IMR-90 (cell line): ENCODE measurements around the gene ACBD7. TPM values are rescaled to one million over a fixed set of nuclear protein-coding genes. Genes with fewer than 3 reads are reported as not detected.

Source experiments
- ATAC-seq: fragments of 200-7000 bp; cut with Tn5 transposase; 2 replicates; pipeline ENCODE4 v1.9.1; 2020; ENCODE audit warnings: low read depth, mild to moderate bottlenecking, moderate library complexity
- BruUV-seq: library from RNA; stranded (reverse); fragments of 400-500 nt; replicated peaks from 2 replicates; lab custom pipeline; 2021; lab: Mats Ljungman, UMichigan
- CTCF ChIA-PET: fragments of 300-600 bp; formaldehyde crosslinking; extraction: SDS; loops from one replicate; lab custom pipeline; 2021; ENCODE audit warnings: antibody characterized with exemption; lab: Yijun Ruan, JAX
- POLR2A ChIA-PET: fragments of 300-600 bp; sonication (Branson Sonifier 250); formaldehyde crosslinking; loops from one replicate; lab custom pipeline; 2022; ENCODE audit warnings: antibody characterized with exemption; ENCODE audit not compliant: unreplicated experiment; lab: Charles Lee
- DNase-seq: peaks from one replicate; pipeline ENCODE4 v3.0.0; 2013
- H2AFZ ChIP-seq: replicated peaks from 2 replicates; pipeline ENCODE3; 2013; ENCODE audit warnings: low read length, mild to moderate bottlenecking; ENCODE audit not compliant: poor library complexity
- H2AK5ac ChIP-seq: 2 replicates; pipeline ENCODE4 v1.6.1; 2013; ENCODE audit warnings: low read depth, low read length, inconsistent platforms
- H2AK9ac ChIP-seq: replicated peaks from 2 replicates; pipeline ENCODE3; 2013; ENCODE audit warnings: mild to moderate bottlenecking, low read depth, low read length, moderate library complexity; ENCODE audit not compliant: poor library complexity
- H2BK120ac ChIP-seq: 2 replicates; pipeline ENCODE4 v1.6.1; 2013; ENCODE audit warnings: low read depth, low read length, inconsistent platforms
- H2BK15ac ChIP-seq: 3 replicates; pipeline ENCODE4 v1.6.1; 2013; ENCODE audit warnings: low read depth, low read length, inconsistent platforms
- H2BK20ac ChIP-seq: 2 replicates; pipeline ENCODE4 v1.6.1; 2013; ENCODE audit warnings: low read depth, mild to moderate bottlenecking, inconsistent platforms, low read length, moderate library complexity
- H2BK5ac ChIP-seq: 2 replicates; pipeline ENCODE4 v1.6.1; 2013; ENCODE audit warnings: mild to moderate bottlenecking, low read depth, low read length, inconsistent platforms; ENCODE audit not compliant: poor library complexity, severe bottlenecking
- H3K14ac ChIP-seq: replicated peaks from 2 replicates; pipeline ENCODE4 v1.6.1; 2013; ENCODE audit warnings: low read depth, low read length, inconsistent platforms
- H3K18ac ChIP-seq: 2 replicates; pipeline ENCODE4 v1.6.1; 2013; ENCODE audit warnings: low read depth, low read length, control low read depth
- H3K23ac ChIP-seq: 2 replicates; pipeline ENCODE4 v1.6.1; 2013; ENCODE audit warnings: low read depth, low read length, inconsistent platforms
- H3K27ac ChIP-seq: 2 replicates; pipeline ENCODE4 v1.5.1; 2013; ENCODE audit warnings: mild to moderate bottlenecking, control low read depth, low read length; ENCODE audit not compliant: insufficient read depth
- H3K27me3 ChIP-seq: 2 replicates; pipeline ENCODE4 v1.6.1; 2013; ENCODE audit warnings: low read length; ENCODE audit not compliant: control insufficient read depth, insufficient read depth
- H3K36me3 ChIP-seq: 2 replicates; pipeline ENCODE4 v1.6.1; 2013; ENCODE audit warnings: low read length, mixed read lengths; ENCODE audit not compliant: control insufficient read depth, insufficient read depth
- H3K4ac ChIP-seq: 2 replicates; pipeline ENCODE4 v1.6.1; 2013; ENCODE audit warnings: low read depth, low read length, inconsistent platforms
- H3K4me1 ChIP-seq: 2 replicates; pipeline ENCODE4 v1.6.1; 2013; ENCODE audit warnings: low read length, mixed read lengths; ENCODE audit not compliant: control insufficient read depth, insufficient read depth
- H3K4me2 ChIP-seq: 2 replicates; pipeline ENCODE4 v1.6.1; 2013; ENCODE audit warnings: low read depth, mild to moderate bottlenecking, control low read depth, low read length, moderate library complexity
- H3K4me3 ChIP-seq: 2 replicates; pipeline ENCODE4 v1.5.1; 2013; ENCODE audit warnings: low read depth, mild to moderate bottlenecking, control low read depth, low read length, moderate library complexity; ENCODE audit not compliant: insufficient read depth
- H3K56ac ChIP-seq: 2 replicates; pipeline ENCODE4 v1.6.1; 2013; ENCODE audit warnings: low read length, inconsistent platforms; ENCODE audit not compliant: insufficient read depth; ENCODE audit errors: extremely low read depth
- H3K79me1 ChIP-seq, 2 experiments: 2 replicates each; pipeline ENCODE4 v1.6.1; 2013; ENCODE audit warnings: low read length in 2 of 2, inconsistent platforms in 1 of 2, low read depth in 1 of 2
- H3K9ac ChIP-seq: 2 replicates; pipeline ENCODE4 v1.6.1; 2013; ENCODE audit warnings: low read depth, low read length, control low read depth
- H3K9me1 ChIP-seq: 2 replicates; pipeline ENCODE4 v1.6.1; 2013; ENCODE audit warnings: low read length, inconsistent platforms; ENCODE audit not compliant: insufficient read depth
- H3K9me3 ChIP-seq: 2 replicates; pipeline ENCODE4 v1.6.1; 2013; ENCODE audit warnings: low read length; ENCODE audit not compliant: control insufficient read depth, insufficient read depth
- H4K20me1 ChIP-seq: 2 replicates; pipeline ENCODE4 v1.6.1; 2013; ENCODE audit warnings: low read length, inconsistent platforms; ENCODE audit not compliant: insufficient read depth
- H4K5ac ChIP-seq: 2 replicates; pipeline ENCODE4 v1.6.1; 2013; ENCODE audit warnings: mild to moderate bottlenecking, low read depth, low read length, control low read depth
- H4K8ac ChIP-seq, 2 experiments: 2 replicates each; pipeline ENCODE4 v1.6.1; 2013; ENCODE audit warnings: low read depth in 2 of 2, low read length in 2 of 2, control low read depth in 1 of 2, inconsistent platforms in 1 of 2
- H4K91ac ChIP-seq: 2 replicates; pipeline ENCODE4 v1.6.1; 2013; ENCODE audit warnings: low read depth, low read length, inconsistent platforms; ENCODE audit not compliant: insufficient read depth
- BHLHE40 ChIP-seq: fragments of 150-350 bp; IDR thresholded peaks from 2 replicates; pipeline ENCODE4 v1.6.1; 2016; ENCODE audit warnings: mild to moderate bottlenecking, low read depth, low read length
- CEBPB ChIP-seq: IDR thresholded peaks from 2 replicates; pipeline ENCODE4 v1.6.1; 2012; ENCODE audit warnings: low read depth, low read length, improper control_type of control experiment
- CHD1 ChIP-seq: IDR thresholded peaks from 2 replicates; pipeline ENCODE4 v1.6.1; 2012; ENCODE audit warnings: low read depth, low read length, improper control_type of control experiment
- ELK1 ChIP-seq: fragments of 150-350 bp; IDR thresholded peaks from 2 replicates; pipeline ENCODE4 v1.6.1; 2016; ENCODE audit warnings: low read depth, mild to moderate bottlenecking, low read length, moderate library complexity, borderline replicate concordance
- FOS ChIP-seq: fragments of 150-350 bp; IDR thresholded peaks from 2 replicates; pipeline ENCODE4 v1.6.1; 2016; ENCODE audit warnings: low read depth, low read length
- MAFK ChIP-seq: IDR thresholded peaks from 2 replicates; pipeline ENCODE4 v1.6.1; 2012; ENCODE audit warnings: low read depth, low read length, improper control_type of control experiment
- MAZ ChIP-seq: IDR thresholded peaks from 2 replicates; pipeline ENCODE4 v1.6.1; 2012; ENCODE audit warnings: low read depth, mild to moderate bottlenecking, low read length, improper control_type of control experiment, moderate library complexity, borderline replicate concordance
- MXI1 ChIP-seq: IDR thresholded peaks from 2 replicates; pipeline ENCODE4 v1.6.1; 2012; ENCODE audit warnings: low read depth, mild to moderate bottlenecking, low read length, moderate library complexity, borderline replicate concordance
- NFE2L2 ChIP-seq: fragments of 150-350 bp; IDR thresholded peaks from 2 replicates; pipeline ENCODE4 v1.6.1; 2016; ENCODE audit warnings: low read depth, mild to moderate bottlenecking, low read length
- POLR2A ChIP-seq: IDR thresholded peaks from 2 replicates; pipeline ENCODE4 v1.6.1; 2012; ENCODE audit warnings: mild to moderate bottlenecking, low read depth, low read length
- RAD21 ChIP-seq: IDR thresholded peaks from 2 replicates; pipeline ENCODE4 v1.6.1; 2012; ENCODE audit warnings: low read length, improper control_type of control experiment
- RCOR1 ChIP-seq: IDR thresholded peaks from 2 replicates; pipeline ENCODE4 v1.6.1; 2012; ENCODE audit warnings: mild to moderate bottlenecking, low read length, improper control_type of control experiment; ENCODE audit not compliant: insufficient replicate concordance
- RFX5 ChIP-seq: IDR thresholded peaks from 2 replicates; pipeline ENCODE4 v1.8.0; 2012; ENCODE audit warnings: low read depth, mild to moderate bottlenecking, low read length, moderate library complexity
- SMC3 ChIP-seq: fragments of 150-350 bp; IDR thresholded peaks from 2 replicates; pipeline ENCODE4 v1.6.1; 2016; ENCODE audit warnings: low read depth, mild to moderate bottlenecking, antibody characterized with exemption, low read length, moderate library complexity
- WGBS, 2 experiments: methylation state at CpG; one replicate each; pipeline versions ENCODE4 v1.1.5 to v1.1.7; 2013; ENCODE audit warnings: missing lambda C conversion rate in 2 of 2; ENCODE audit not compliant: insufficient read length in 1 of 2; ENCODE audit errors: extremely low coverage in 2 of 2; 5-methylcytosine and 5-hydroxymethylcytosine counted together
- dilution Hi-C: fragments of 300-500 bp; cut with HindIII; formaldehyde crosslinking; loops from one replicate; pipeline ENCODE4 v1.14.3; 2018; ENCODE audit warnings: low sequenced_read_pairs; ENCODE audit not compliant: unreplicated experiment
- in situ Hi-C: fragments of 300-500 bp; cut with MboI; formaldehyde crosslinking; loops from 3 replicates; pipeline ENCODE4 v1.14.3; 2019; ENCODE audit warnings: low sequenced_read_pairs, inconsistent platforms, mixed read lengths
- intact Hi-C: fragments of 100-400 bp; cut with micrococcal nuclease; formaldehyde crosslinking; loops from 2 replicates; pipeline ENCODE4 v1.10.0; 2022
- polyA plus RNA-seq, 3 experiments: library from polyadenylated mRNA; depleted of rRNA; stranded (reverse); fragments of >200 nt; gene quantifications; 2 replicates each; pipeline ENCODE4 v1.2.3, GENCODE V29; 2012; ENCODE audit warnings: low replicate concordance in 1 of 3
- total RNA-seq: library from RNA; depleted of rRNA; stranded (reverse); fragments of >200 nt; gene quantifications from 2 replicates; pipeline ENCODE4 v1.2.3, GENCODE V29; 2012
- TF ChIP-seq, protein P1 (sequence below): conservative IDR thresholded peaks from 2 replicates; pipeline ENCODE4 v1.5.1; 2012; ENCODE audit warnings: mild to moderate bottlenecking, low read depth, low read length, improper control_type of control experiment
- TF ChIP-seq, protein P2 (sequence below): fragments of 150-350 bp; IDR thresholded peaks from 2 replicates; pipeline ENCODE4 v1.6.1; 2017; ENCODE audit warnings: mild to moderate bottlenecking, antibody characterized with exemption, low read length, low read depth

The ACBD7 gene
- total and polyA plus RNA-seq, 2 of the 4 experiments (the other 2 are of a cell fraction): 0.29 to 0.54 TPM

DNA sequence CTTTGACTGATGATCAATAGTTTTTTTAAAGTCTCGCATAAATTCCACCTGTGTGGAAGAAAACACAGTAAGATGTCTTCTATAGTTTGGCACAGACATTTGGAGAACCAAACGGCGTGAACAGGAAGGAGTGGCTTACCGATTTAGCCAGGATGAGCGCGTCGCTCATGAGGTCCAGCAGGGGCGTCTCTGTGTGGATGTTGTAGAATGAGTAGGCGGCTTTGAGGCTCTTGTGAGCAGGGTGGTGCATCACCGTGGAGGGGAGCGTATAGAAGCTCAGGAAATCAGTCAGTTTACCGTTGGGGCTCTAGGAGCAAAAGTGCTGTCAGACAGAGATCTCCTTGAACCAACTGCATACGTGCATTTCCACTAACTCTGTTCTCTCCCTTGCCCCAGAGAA lies 24.1 kb upstream of the ACBD7 start:
- Histone ChIP-seq H4K8ac (no peak overlapping the region), H3K9me1 (peaks cover 4% of the 10 kb centered on the region; the same call in 1 of the 2 replicates), H3K18ac (no peak overlapping the region), H3K14ac (no peak overlapping the region), H3K9ac (no peak overlapping the region), H2BK20ac (no peak overlapping the region), H3K4me1 (no peaks in the 10 kb centered on the region), H3K4me3 (no peak overlapping the region), H4K20me1 (no peaks in the 10 kb centered on the region), H4K5ac (no peak overlapping the region), H2BK15ac (no peak overlapping the region), H3K79me1 (peaks cover 6 to 10% of the 10 kb centered on the region in 2 experiments; a peak in 2 of 4 replicates), H3K27ac (no peak overlapping the region), H3K4me2 (no peak overlapping the region), H3K56ac (no peak overlapping the region), H2AK5ac (no peak overlapping the region), H3K27me3 (no peaks in the 10 kb centered on the region), H3K9me3 (no peaks in the 10 kb centered on the region), H2BK5ac (no peak overlapping the region), H3K4ac (no peak overlapping the region), H4K91ac (no peak overlapping the region), H3K36me3 (peaks cover 8% of the 10 kb centered on the region), H2AFZ (no peak overlapping the region), H2BK120ac (no peak overlapping the region), H3K23ac (no peak overlapping the region), H2AK9ac (no peak overlapping the region)
- ATAC-seq (no peak), DNase-seq (no peak)
- no CpG with 5 or more reads among the region's 13 CpGs for WGBS, 2 experiments
- dilution Hi-C loops (no loop called here), in situ Hi-C loops (no loop called here), intact Hi-C loops (no loop called here)
- TF ChIP-seq CEBPB: no peak
- no peak for TF ChIP-seq RFX5
- TF ChIP-seq SMC3: no peak
- no peak for TF ChIP-seq CHD1
- no peak for TF ChIP-seq MAZ
- TF ChIP-seq RAD21: no peak
- no peak for TF ChIP-seq ELK1
- no peak for TF ChIP-seq MXI1
- TF ChIP-seq FOS: no peak
- no peak for TF ChIP-seq BHLHE40
- TF ChIP-seq, protein P1, sequence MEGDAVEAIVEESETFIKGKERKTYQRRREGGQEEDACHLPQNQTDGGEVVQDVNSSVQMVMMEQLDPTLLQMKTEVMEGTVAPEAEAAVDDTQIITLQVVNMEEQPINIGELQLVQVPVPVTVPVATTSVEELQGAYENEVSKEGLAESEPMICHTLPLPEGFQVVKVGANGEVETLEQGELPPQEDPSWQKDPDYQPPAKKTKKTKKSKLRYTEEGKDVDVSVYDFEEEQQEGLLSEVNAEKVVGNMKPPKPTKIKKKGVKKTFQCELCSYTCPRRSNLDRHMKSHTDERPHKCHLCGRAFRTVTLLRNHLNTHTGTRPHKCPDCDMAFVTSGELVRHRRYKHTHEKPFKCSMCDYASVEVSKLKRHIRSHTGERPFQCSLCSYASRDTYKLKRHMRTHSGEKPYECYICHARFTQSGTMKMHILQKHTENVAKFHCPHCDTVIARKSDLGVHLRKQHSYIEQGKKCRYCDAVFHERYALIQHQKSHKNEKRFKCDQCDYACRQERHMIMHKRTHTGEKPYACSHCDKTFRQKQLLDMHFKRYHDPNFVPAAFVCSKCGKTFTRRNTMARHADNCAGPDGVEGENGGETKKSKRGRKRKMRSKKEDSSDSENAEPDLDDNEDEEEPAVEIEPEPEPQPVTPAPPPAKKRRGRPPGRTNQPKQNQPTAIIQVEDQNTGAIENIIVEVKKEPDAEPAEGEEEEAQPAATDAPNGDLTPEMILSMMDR: no peak
- TF ChIP-seq POLR2A: no peak
- no peak for TF ChIP-seq NFE2L2
- no peak for TF ChIP-seq RCOR1
- TF ChIP-seq, protein P2, sequence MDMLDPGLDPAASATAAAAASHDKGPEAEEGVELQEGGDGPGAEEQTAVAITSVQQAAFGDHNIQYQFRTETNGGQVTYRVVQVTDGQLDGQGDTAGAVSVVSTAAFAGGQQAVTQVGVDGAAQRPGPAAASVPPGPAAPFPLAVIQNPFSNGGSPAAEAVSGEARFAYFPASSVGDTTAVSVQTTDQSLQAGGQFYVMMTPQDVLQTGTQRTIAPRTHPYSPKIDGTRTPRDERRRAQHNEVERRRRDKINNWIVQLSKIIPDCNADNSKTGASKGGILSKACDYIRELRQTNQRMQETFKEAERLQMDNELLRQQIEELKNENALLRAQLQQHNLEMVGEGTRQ: no peak
- no peak for TF ChIP-seq MAFK
- BruUV-seq: no TSS peak
- ChIA-PET POLR2A (no interaction called here), CTCF (no interaction called here)
